Central memory CD4-positive, alpha-beta T cell (primary cell): ENCODE results near the gene CYBB.

Experiments
- DNase-seq: peaks from one replicate; pipeline ENCODE4 v3.0.0; 2022

The CYBB gene

GRCh38 chrX:37786624-37787422 lies 7.0 kb downstream of the CYBB start:
- peak; percentile 7 for DNase-seq

DNA sequence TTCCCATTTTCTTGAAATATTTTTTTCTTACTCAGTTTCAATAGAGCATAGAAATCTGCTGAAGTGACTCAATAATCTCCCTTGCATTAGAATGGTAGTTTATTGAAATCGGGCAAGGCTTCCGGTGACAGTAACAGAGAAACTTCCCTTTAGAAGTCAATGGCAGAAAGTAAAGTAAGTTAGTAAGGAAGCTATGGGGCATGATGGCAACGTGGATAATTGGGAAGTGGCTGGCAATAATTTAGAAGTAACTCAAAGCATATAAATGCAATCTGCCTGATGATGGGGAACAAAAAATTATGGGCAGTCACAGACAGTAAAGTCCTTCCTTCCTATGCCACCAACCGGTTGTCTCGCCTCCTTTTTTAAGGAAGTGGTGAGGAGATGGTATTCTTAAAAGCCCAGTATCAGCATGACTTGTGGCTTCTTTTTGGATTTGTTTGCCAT lies 7.6 kb downstream of the CYBB start:
- no peak for DNase-seq

DNA sequence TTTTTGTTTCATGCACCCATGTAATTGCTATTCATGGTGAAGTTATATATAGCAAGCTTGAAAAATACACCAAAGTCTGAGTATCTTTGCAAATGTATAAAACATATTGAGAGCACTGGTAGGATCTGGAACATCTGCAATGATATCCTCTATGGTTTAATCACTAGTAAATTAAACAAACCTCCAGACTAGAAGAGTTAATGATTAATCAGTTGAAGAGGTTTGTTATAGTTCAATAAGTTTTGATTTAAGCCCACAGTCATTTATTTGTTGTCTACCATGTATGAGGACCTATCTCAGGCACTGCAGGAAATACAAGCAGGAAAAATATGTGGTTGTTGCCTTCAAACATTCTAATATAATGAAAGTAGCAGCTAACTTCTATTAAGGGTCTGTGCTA lies 16.5 kb downstream of the CYBB start:
- no peak for DNase-seq

- DNase-seq, result no peak
Measured at GRCh38 chrX:37796805-37797204, 16.9 kb downstream of the CYBB start.

DNA sequence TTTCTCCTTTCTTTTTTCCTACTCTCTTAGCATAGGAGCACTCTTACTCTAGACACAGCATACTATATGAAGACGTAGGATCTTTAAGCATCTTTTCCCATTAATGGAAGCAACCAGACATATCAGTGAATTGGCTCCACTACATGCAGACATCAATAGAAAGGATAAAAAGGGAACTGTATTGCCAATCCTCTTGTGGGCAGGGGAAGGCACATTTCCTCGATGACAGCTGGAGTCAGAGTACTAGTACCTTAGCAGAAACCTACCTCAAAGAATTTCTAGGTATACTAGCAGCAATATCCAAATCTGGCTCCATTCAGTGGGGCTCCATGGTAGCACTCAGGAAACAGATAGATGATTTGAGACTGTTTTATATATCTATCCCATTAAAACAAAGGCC lies 20.1 kb downstream of the CYBB start:
- no peak for DNase-seq

- DNase-seq, result no peak
Measured at GRCh38 chrX:37800717-37801116, 20.9 kb downstream of the CYBB start.

- no peak for DNase-seq
Measured at GRCh38 chrX:37802028-37802427, 22.2 kb downstream of the CYBB start.

DNA sequence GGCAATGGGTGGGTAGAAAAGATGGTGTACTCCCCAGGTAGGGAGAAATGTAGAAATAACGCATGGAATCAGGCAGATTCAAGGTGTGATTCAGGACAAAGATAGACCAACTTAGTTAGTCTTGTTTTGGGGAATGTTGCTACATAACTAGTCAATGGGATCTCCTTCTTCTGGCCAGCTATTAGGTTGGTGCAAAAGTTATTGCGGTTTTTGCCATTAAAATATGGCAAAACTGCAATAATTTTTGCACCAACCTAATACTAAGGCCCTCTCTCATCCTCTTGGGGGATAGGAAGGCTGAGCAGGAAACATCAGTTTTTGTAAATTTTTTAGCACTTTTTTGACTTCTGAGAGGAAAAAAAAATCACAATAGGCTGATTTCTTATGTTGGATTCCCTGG lies 23.2 kb downstream of the CYBB start:
- DNase-seq, result no peak

GRCh38 chrX:37809970-37810369 lies 30.1 kb downstream of the CYBB start:
- DNase-seq, result no peak

- DNase-seq, result no peak
Measured at GRCh38 chrX:37812110-37812509, 32.3 kb downstream of the CYBB start.

- no peak for DNase-seq
Measured at GRCh38 chrX:37813570-37813969, 33.7 kb downstream of the CYBB start.

DNA sequence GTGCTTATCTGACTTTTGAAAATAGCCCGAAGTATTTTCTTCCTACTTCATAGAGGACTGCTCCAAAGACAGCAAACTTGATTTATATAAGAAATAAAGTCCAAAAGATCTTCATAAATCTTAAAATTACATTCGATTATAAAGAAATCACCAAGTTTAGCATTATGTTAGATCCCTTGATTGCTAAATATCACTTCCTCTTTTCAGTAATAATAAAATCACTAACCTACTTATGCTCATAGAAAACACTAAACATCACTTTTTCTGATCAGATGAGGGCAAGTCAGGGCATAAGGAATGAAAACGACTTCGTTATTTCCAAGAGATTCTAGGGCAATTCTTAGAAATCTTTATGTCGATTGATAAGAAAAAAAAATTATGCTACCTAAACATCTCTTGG lies 35.5 kb downstream of the CYBB start:
- DNase-seq, result no peak

DNA sequence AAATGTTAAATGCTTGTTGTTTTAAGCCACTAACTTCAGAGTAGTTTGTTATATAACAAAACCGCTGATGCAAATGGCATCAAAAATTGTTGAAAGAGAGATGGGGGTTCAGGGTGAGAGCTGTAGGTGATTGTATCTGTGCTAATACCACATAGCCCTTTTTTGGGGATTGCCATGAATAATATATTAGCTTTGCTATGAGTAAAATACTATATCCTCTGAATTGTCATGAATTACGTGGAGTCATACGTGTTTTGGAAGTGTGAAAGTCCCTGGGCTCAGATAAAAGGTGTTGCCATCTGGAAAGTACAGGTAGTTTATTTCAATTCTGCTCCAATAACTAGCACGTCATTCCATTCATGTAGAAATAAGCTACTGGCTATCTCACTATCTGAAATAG lies 36.9 kb downstream of the CYBB start:
- no peak for DNase-seq

- DNase-seq, result no peak
Measured at GRCh38 chrX:37817176-37817575, 37.3 kb downstream of the CYBB start.

GRCh38 chrX:37817579-37817978 lies 37.7 kb downstream of the CYBB start:
- DNase-seq, result no peak

- DNase-seq, result no peak
Measured at GRCh38 chrX:37818031-37818430, 38.2 kb downstream of the CYBB start.

GRCh38 chrX:37820646-37821045 lies 40.8 kb downstream of the CYBB start:
- DNase-seq, result no peak

DNA sequence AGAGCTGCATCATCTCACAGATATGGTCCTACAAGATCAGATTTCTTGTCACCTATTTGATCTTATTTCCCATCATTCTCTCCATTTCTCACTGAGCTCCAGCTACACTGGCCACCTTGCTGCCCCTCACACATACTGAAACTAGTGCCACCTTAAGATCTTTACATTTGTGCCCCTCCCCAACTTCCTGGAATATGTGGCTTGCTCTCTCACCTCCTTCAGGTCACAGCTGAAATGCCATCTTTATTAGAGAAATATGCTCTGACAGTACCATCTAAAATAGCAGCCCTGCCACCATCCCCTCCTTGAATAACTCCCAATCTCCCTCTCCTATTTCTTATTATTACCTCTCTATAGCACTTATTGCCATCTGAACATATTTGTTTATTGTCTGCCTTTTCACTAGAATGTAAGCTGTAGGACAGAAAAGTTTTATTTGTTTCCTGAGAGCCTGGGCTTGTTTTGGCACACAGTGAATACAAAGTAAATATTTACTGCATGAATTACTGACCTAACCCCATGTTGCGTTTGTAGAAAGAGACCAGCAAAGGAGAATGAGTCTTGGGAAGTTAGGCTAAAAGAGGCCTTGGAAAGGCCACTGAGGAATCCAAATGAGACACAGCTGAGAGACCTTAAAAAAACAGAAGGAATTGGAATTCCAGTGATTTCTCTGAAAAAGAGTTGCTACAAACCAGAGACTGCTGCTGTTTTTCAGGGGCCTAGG lies 44.8 kb downstream of the CYBB start:
- DNase-seq, result no peak

GRCh38 chrX:37825215-37825842 lies 45.5 kb downstream of the CYBB start:
- DNase-seq, result peak; percentile 50

- DNase-seq, result no peak
Measured at GRCh38 chrX:37829721-37830120, 49.9 kb downstream of the CYBB start.

GRCh38 chrX:37830371-37830770 lies 50.5 kb downstream of the CYBB start:
- no peak for DNase-seq

GRCh38 chrX:37834937-37835336 lies 55.1 kb downstream of the CYBB start:
- DNase-seq, result no peak

- DNase-seq, result no peak
Measured at GRCh38 chrX:37840931-37841330, 61.1 kb downstream of the CYBB start.

DNA sequence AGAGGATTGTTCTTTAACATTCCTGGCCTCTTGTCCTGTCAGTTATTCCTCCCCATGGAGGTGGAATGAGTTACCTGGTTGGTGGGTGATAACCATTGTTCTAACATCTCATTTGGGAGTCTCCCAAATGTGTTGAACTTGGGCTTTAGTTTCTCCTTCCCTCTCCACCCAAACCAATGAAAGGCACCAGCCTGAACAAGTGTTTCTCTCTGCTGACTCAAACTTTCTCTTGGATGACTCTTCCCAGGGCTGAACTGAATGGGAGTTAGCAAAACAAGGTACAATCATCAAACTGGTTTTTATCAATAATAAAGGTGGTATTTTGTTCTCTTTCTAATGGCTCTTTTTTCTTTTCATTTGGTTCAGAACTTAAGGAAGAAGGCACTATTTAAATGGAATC lies 64.8 kb downstream of the CYBB start:
- no peak for DNase-seq
